Activated CD4-positive, alpha-beta T cell treated with anti-CD3 and anti-CD28 coated beads for 36 hours (primary cell): ENCODE measurements around the gene LDLRAD4. TPM values are rescaled to one million over a fixed set of nuclear protein-coding genes. Genes with fewer than 3 reads are reported as not detected.
A peak's percentile ranks its signal among the peaks of the same experiment; 100 is the strongest.

Experiments
- ATAC-seq: fragments of 200-7000 bp; cut with Tn5 transposase; one replicate; pipeline ENCODE4 v1.10.0; 2021; ENCODE audit warnings: mild to moderate bottlenecking, moderate library complexity
- CTCF ChIA-PET: fragments of 350-600 bp; sonication (Branson Sonifier 250); formaldehyde crosslinking; loops from one replicate; lab custom pipeline; 2021; ENCODE audit warnings: antibody characterized with exemption; lab: Charles Lee
- POLR2A ChIA-PET: fragments of 350-600 bp; sonication (Branson Sonifier 250); formaldehyde crosslinking; loops from one replicate; lab custom pipeline; 2021; ENCODE audit warnings: antibody characterized with exemption, inconsistent platforms; lab: Charles Lee
- DNase-seq: peaks from one replicate; pipeline ENCODE4 v3.0.0-alpha.2; 2020
- H3K27ac Mint-ChIP-seq: one replicate; pipeline ENCODE4 v1.8.0; 2021; ENCODE audit warnings: mixed read lengths
- H3K27me3 Mint-ChIP-seq: one replicate; pipeline ENCODE4 v1.8.0; 2021; ENCODE audit warnings: mixed read lengths
- H3K36me3 Mint-ChIP-seq: one replicate; pipeline ENCODE4 v1.8.0; 2021; ENCODE audit warnings: low read depth, mixed read lengths
- H3K4me1 Mint-ChIP-seq: one replicate; pipeline ENCODE4 v1.8.0; 2021; ENCODE audit warnings: mixed read lengths
- H3K4me3 Mint-ChIP-seq: one replicate; pipeline ENCODE4 v1.8.0; 2021; ENCODE audit warnings: mild to moderate bottlenecking, moderate library complexity, mixed read lengths
- H3K9me3 Mint-ChIP-seq: one replicate; pipeline ENCODE4 v1.8.0; 2021; ENCODE audit warnings: low read depth, mixed read lengths
- intact Hi-C, 2 experiments: fragments of 100-400 bp; cut with DNase I in 1 of 2; cut with micrococcal nuclease in 1 of 2; formaldehyde crosslinking; loops; one replicate each; pipeline versions ENCODE4 v1.14.2 to v1.15.1; 2022 to 2024; cut with DNase I, micrococcal nuclease
- total RNA-seq, 2 experiments: library from RNA; stranded (reverse); gene quantifications; one replicate each; pipeline ENCODE4 v1.2.3, GENCODE V29; 2021

LDLRAD4 gene
- total RNA-seq, 2 experiments from 2014 or later = 29.3 to 32.2 TPM

- ATAC-seq (no peak), DNase-seq (no peak)
- no peaks in the 10 kb centered on the region for H3K36me3 Mint-ChIP-seq
- POLR2A ChIA-PET = no interaction called here
- H3K4me3 Mint-ChIP-seq = no peak overlapping the region
- H3K27ac Mint-ChIP-seq = no peak overlapping the region
- H3K27me3 Mint-ChIP-seq = no peaks in the 10 kb centered on the region
- intact Hi-C loops = no loop called here
- H3K4me1 Mint-ChIP-seq = peaks cover 20% of the 10 kb centered on the region
- CTCF ChIA-PET = no interaction called here
- no peaks in the 10 kb centered on the region for H3K9me3 Mint-ChIP-seq
Measured at GRCh38 chr18:13620818-13621445, 402.4 kb downstream of the LDLRAD4 start.

DNA sequence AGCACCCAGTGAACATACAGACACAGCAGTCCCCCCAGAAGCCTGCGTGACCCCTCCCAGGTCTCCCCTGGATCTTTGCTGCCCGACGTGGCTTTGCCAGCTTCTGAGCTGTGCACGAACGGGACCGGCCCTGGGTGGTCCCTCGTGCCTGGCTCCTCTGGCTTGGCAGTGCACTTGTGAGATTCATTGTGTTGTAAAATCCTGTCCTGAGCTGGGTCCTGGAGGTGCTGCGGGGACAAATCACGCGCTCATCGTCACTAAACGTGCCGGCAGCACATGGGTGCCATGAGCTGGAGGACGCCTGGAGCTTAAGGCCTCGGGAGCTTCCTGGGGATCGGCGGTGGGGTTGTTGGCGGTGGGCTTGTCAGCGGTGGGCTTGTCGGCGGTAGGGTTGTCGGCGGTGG, 402.9 kb downstream of the LDLRAD4 start:
- H3K27ac Mint-ChIP-seq = no peak overlapping the region
- no peak overlapping the region for H3K4me3 Mint-ChIP-seq
- H3K9me3 Mint-ChIP-seq = no peaks in the 10 kb centered on the region
- no peaks in the 10 kb centered on the region for H3K36me3 Mint-ChIP-seq
- ChIA-PET CTCF (interaction anchor here (0.9 kb wide), 1 partner anchor 9 kb away, joined by 3 read pairs; no protein-coding TSS in a partner anchor), POLR2A (no interaction called here)
- intact Hi-C loops = no loop called here
- ATAC-seq (no peak), DNase-seq (no peak)
- peaks cover 15% of the 10 kb centered on the region for H3K4me1 Mint-ChIP-seq
- no peaks in the 10 kb centered on the region for H3K27me3 Mint-ChIP-seq

- Mint-ChIP-seq H3K36me3 (no peaks in the 10 kb centered on the region), H3K27me3 (no peaks in the 10 kb centered on the region), H3K4me3 (no peak overlapping the region), H3K4me1 (peaks cover 9% of the 10 kb centered on the region), H3K9me3 (no peaks in the 10 kb centered on the region), H3K27ac (no peak overlapping the region)
- CTCF ChIA-PET = interaction anchor here (0.9 kb wide), 1 partner anchor 9 kb away, joined by 3 read pairs; no protein-coding TSS in a partner anchor
- POLR2A ChIA-PET = no interaction called here
- ATAC-seq = no peak
- no peak for DNase-seq
- intact Hi-C loops = no loop called here
Measured at GRCh38 chr18:13621886-13622619, 403.5 kb downstream of the LDLRAD4 start.

GRCh38 chr18:13622751-13623150, 404.2 kb downstream of the LDLRAD4 start:
- intact Hi-C loops = no loop called here
- no peaks in the 10 kb centered on the region for H3K27me3 Mint-ChIP-seq
- H3K27ac Mint-ChIP-seq = no peak overlapping the region
- DNase-seq (no peak), ATAC-seq (no peak)
- CTCF ChIA-PET = interaction anchor here (0.6 to 1.0 kb wide), 2 partner anchors 10 to 51 kb away, joined by 3 read pairs; no protein-coding TSS in a partner anchor
- H3K36me3 Mint-ChIP-seq = no peaks in the 10 kb centered on the region
- no peak overlapping the region for H3K4me3 Mint-ChIP-seq
- peaks cover 3% of the 10 kb centered on the region for H3K4me1 Mint-ChIP-seq
- H3K9me3 Mint-ChIP-seq = no peaks in the 10 kb centered on the region
- POLR2A ChIA-PET = no interaction called here

DNA sequence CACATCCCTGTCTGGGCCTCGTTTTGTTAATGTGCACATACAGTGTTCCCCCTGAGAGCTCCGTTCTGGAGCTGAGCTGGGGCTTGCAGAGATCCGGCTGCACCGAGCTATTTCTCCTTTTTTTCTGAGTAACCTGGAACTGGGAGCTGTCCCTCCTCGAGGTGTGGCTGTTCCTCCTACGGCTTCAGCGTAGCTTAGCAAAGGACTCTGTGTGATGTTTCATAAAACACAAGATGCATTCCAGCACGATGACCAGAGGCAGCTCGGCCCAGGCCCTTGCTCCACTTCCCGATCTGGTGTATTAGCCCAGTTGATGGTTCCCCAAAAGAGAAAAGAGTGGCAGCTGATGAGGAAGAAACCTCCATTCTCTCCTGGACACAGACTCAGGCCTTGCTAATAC, 404.8 kb downstream of the LDLRAD4 start:
- H3K9me3 Mint-ChIP-seq = no peaks in the 10 kb centered on the region
- no peaks in the 10 kb centered on the region for H3K36me3 Mint-ChIP-seq
- CTCF ChIA-PET = interaction anchor here (0.5 to 1.0 kb wide), 4 partner anchors 11 to 348 kb away, joined by 3 read pairs; no protein-coding TSS in a partner anchor
- DNase-seq (no peak), ATAC-seq (no peak)
- no peak overlapping the region for H3K27ac Mint-ChIP-seq
- POLR2A ChIA-PET = no interaction called here
- no peaks in the 10 kb centered on the region for H3K4me1 Mint-ChIP-seq
- intact Hi-C loops = no loop called here
- no peaks in the 10 kb centered on the region for H3K27me3 Mint-ChIP-seq
- H3K4me3 Mint-ChIP-seq = no peak overlapping the region

DNA sequence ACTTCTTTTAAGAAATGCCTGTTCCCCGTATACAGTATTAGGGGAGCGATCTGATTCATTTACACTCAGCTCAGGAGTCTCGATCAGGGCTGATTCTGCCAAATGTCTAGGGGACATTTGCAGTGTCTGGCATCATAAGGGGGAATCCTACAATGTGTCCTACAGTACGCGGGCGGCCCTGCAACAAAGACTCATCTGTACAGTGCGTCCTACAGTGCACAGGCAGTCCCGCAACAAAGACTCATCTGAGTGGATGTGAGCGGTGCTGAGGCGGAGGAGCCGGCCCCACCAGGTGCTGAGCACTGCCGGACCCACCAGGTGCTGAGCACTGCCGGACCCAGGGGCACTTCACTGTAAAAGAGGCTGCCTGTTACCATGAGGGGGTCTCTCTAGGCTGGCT, 405.3 kb downstream of the LDLRAD4 start:
- no peak for DNase-seq
- H3K27ac Mint-ChIP-seq = no peak overlapping the region

DNA sequence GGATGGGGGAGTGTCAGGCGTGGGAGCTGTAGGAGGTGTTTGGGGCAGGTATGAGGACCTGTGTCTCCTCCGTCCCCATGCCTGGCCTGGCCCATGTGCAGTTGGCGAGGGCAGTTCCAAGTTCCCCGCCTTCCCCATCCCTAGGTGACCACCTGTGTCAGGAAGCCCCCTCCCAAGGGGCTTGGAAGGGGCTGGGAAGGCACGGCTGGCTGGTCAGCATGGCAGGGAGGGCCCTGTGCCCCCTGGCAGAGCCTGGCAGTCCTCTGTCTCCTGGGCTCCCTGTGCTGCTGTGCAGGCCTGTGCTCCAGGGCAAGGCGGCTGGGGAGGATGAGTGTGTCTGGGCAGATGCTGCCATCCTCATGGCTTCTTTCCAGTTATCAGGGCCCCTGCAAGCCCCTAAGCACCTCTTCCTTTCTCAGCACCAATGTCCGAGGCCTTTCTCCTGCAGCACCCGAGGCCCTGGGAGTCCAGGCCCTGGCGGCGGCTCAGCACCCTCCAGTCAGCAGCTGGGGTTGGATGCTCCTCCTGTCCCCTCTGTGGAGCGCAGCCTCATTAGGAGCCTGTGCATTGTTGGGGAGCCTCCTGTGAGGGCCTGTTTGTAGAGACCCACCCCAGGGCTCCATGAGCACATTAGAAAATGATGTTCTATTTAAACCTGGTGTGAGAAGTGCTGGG, 406.1 kb downstream of the LDLRAD4 start:
- ATAC-seq (no peak), DNase-seq (no peak)
- CTCF ChIA-PET = interaction anchor here (0.6 kb wide), 1 partner anchor 172 kb away, joined by 3 read pairs; no protein-coding TSS in a partner anchor
- POLR2A ChIA-PET = no interaction called here
- H3K36me3 Mint-ChIP-seq = no peaks in the 10 kb centered on the region
- peak overlapping the region; percentile 2 for H3K27ac Mint-ChIP-seq
- H3K4me3 Mint-ChIP-seq = no peak overlapping the region
- intact Hi-C loops = no loop called here
- H3K9me3 Mint-ChIP-seq = no peaks in the 10 kb centered on the region
- no peaks in the 10 kb centered on the region for H3K4me1 Mint-ChIP-seq
- no peaks in the 10 kb centered on the region for H3K27me3 Mint-ChIP-seq

More for the DNA sequence above, 405.3 kb downstream of the LDLRAD4 start:
- ChIA-PET POLR2A (no interaction called here), CTCF (interaction anchor here (0.5 to 1.0 kb wide), 3 partner anchors 11 to 348 kb away, joined by 3 read pairs; no protein-coding TSS in a partner anchor)
- Mint-ChIP-seq H3K27me3 (no peaks in the 10 kb centered on the region), H3K4me3 (no peak overlapping the region), H3K9me3 (no peaks in the 10 kb centered on the region), H3K36me3 (no peaks in the 10 kb centered on the region), H3K4me1 (no peaks in the 10 kb centered on the region)
- intact Hi-C loops = no loop called here
- ATAC-seq = no peak

GRCh38 chr18:13625355-13625754, 406.8 kb downstream of the LDLRAD4 start:
- no peaks in the 10 kb centered on the region for H3K36me3 Mint-ChIP-seq
- H3K4me1 Mint-ChIP-seq = peaks cover 4% of the 10 kb centered on the region
- no peak for DNase-seq
- H3K4me3 Mint-ChIP-seq = no peak overlapping the region
- CTCF ChIA-PET = interaction anchor here (2.0 kb wide), 1 partner anchor 66 kb away, joined by 6 read pairs; no protein-coding TSS in a partner anchor
- H3K27ac Mint-ChIP-seq = peak overlapping the region; percentile 2
- no peaks in the 10 kb centered on the region for H3K9me3 Mint-ChIP-seq
- intact Hi-C loops = no loop called here
- POLR2A ChIA-PET = no interaction called here
- H3K27me3 Mint-ChIP-seq = no peaks in the 10 kb centered on the region
- ATAC-seq = no peak

DNA sequence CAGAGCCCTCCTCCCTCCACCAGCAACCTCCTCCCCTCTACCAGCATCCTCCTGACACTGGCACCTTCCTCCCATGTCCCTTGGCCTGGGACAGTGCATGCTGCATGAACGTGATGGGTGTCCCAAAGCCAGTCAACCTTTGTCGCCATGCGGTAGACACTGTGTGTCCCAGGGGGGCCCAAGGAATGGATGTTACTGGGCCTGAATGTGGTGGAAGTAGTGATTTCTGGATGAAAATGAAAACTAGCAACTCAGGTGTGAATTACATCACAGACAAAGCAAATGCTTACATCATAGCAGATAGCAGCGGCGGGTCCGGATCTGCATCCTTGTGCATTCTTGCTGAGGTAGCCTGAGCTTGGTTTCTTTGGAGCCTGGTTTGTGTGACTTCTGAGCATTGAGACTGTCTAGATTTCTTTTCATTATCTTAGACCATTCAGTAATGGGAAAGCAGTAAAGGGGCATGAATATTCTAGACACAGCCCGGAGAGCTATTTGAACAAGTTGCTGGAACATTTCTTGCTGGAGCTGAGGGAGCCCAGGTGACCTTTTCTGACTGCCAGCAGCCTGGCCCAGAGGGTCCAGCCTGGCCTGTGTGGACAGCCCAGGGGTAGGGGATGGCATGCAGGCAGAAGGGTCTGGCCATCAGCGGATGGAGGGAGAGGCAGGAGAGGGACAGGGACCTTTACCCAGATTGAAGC, 407.4 kb downstream of the LDLRAD4 start:
- no peaks in the 10 kb centered on the region for H3K9me3 Mint-ChIP-seq

GRCh38 chr18:13626544-13626908, 408.0 kb downstream of the LDLRAD4 start:
- DNase-seq (no peak), ATAC-seq (no peak)
- H3K4me1 Mint-ChIP-seq = peaks cover 4% of the 10 kb centered on the region
- no peaks in the 10 kb centered on the region for H3K9me3 Mint-ChIP-seq
- H3K36me3 Mint-ChIP-seq = no peaks in the 10 kb centered on the region
- H3K27me3 Mint-ChIP-seq = no peaks in the 10 kb centered on the region
- no peak overlapping the region for H3K4me3 Mint-ChIP-seq
- ChIA-PET POLR2A (no interaction called here), CTCF (interaction anchor here (0.7 to 2.0 kb wide), 3 partner anchors 67 to 399 kb away, joined by 3 to 6 read pairs (median 4); no protein-coding TSS in a partner anchor)
- intact Hi-C loops = no loop called here
- H3K27ac Mint-ChIP-seq = no peak overlapping the region

More for the DNA sequence above, 407.4 kb downstream of the LDLRAD4 start:
- H3K4me1 Mint-ChIP-seq = peaks cover 4% of the 10 kb centered on the region
- ChIA-PET POLR2A (no interaction called here), CTCF (interaction anchor here (0.7 to 2.0 kb wide), 3 partner anchors 66 to 399 kb away, joined by 3 to 6 read pairs (median 4); no protein-coding TSS in a partner anchor)
- H3K27ac Mint-ChIP-seq = no peak overlapping the region
- H3K36me3 Mint-ChIP-seq = no peaks in the 10 kb centered on the region
- H3K27me3 Mint-ChIP-seq = no peaks in the 10 kb centered on the region
- no peak for DNase-seq
- no peak overlapping the region for H3K4me3 Mint-ChIP-seq
- intact Hi-C loops = no loop called here
- no peak for ATAC-seq

DNA sequence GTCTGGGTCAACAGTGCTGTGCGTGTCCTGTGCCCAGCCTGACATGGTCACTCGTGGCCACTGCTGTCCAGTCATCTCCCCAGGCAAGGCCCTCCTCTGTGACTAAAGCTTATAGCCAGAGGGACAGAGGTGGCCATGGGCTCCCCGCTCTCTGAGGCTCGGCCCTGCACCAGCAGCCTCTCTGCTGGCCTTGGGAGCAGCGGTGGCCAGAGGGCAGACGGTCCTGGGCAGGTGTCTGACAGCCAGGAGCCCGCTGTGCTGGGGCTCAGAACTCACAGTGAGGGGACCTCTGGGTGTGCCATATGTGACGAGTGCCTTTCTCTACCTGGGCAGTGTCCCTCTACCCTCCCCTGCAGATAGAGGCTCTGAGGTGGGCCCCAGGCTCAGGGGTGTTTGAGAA, 409.1 kb downstream of the LDLRAD4 start:
- no peaks in the 10 kb centered on the region for H3K27me3 Mint-ChIP-seq
- ChIA-PET CTCF (interaction anchor here (2.9 kb wide), 1 partner anchor 69 kb away, joined by 18 read pairs; no protein-coding TSS in a partner anchor), POLR2A (no interaction called here)
- H3K4me1 Mint-ChIP-seq = peaks cover 4% of the 10 kb centered on the region
- no peaks in the 10 kb centered on the region for H3K9me3 Mint-ChIP-seq
- H3K27ac Mint-ChIP-seq = no peak overlapping the region
- no peak for ATAC-seq
- intact Hi-C loops = no loop called here
- H3K4me3 Mint-ChIP-seq = no peak overlapping the region
- peaks cover 2% of the 10 kb centered on the region for H3K36me3 Mint-ChIP-seq
- DNase-seq = no peak
